K562 (cell line): Measurements from ENCODE around the gene ASIC1. TPM values are rescaled to one million over a fixed set of nuclear protein-coding genes. Genes with fewer than 3 reads are reported as not detected.

ENCODE experiments used
- CBX5 ChIP-seq: IDR thresholded peaks from 2 replicates; pipeline ENCODE4 v1.6.1; 2014; ENCODE audit warnings: low read depth, borderline replicate concordance
- EP400 ChIP-seq: fragments of 450-650 bp; IDR thresholded peaks from 2 replicates; pipeline ENCODE4 v1.6.1; 2017; ENCODE audit warnings: antibody characterized with exemption, mild to moderate bottlenecking, moderate library complexity
- ERF ChIP-seq: fragments of 450-650 bp; formaldehyde crosslinking; IDR thresholded peaks from 2 replicates; pipeline ENCODE4 v1.4.0; 2020; ENCODE audit warnings: mild to moderate bottlenecking, mixed read lengths
- HDAC2 ChIP-seq: fragments of 450-650 bp; IDR thresholded peaks from 2 replicates; pipeline ENCODE4 v1.6.1; 2016; ENCODE audit warnings: mild to moderate bottlenecking
- HNRNPUL1 ChIP-seq: fragments of 200-400 bp; formaldehyde crosslinking; IDR thresholded peaks from 2 replicates; pipeline ENCODE4 v1.6.1; 2017; ENCODE audit warnings: low read length
- LARP7 ChIP-seq: fragments of 450-650 bp; IDR thresholded peaks from 2 replicates; pipeline ENCODE4 v1.6.1; 2016
- MAFK ChIP-seq: IDR thresholded peaks from 2 replicates; pipeline ENCODE4 v1.6.1; 2011; ENCODE audit warnings: low read length, improper control_type of control experiment
- NBN ChIP-seq: fragments of 450-650 bp; IDR thresholded peaks from 2 replicates; pipeline ENCODE4 v1.6.1; 2016; ENCODE audit warnings: low read depth, mild to moderate bottlenecking
- NFE2L1 ChIP-seq: fragments of 450-650 bp; IDR thresholded peaks from 2 replicates; pipeline ENCODE4 v1.6.1; 2016; ENCODE audit warnings: missing genetic modification characterization, low read depth, mild to moderate bottlenecking, missing compliant biosample characterization, moderate library complexity, borderline replicate concordance
- NUFIP1 ChIP-seq: fragments of 450-650 bp; IDR thresholded peaks from 2 replicates; pipeline ENCODE4 v1.6.1; 2018; ENCODE audit not compliant: partially characterized antibody
- PCBP1 ChIP-seq: fragments of 200-400 bp; formaldehyde crosslinking; IDR thresholded peaks from 2 replicates; pipeline ENCODE4 v1.6.1; 2018; ENCODE audit warnings: mild to moderate bottlenecking, low read depth, low read length; ENCODE audit not compliant: poor library complexity, severe bottlenecking
- RBBP5 ChIP-seq: fragments of 200-600 bp; sonication (generic); IDR thresholded peaks from 2 replicates; pipeline ENCODE4 v1.6.1; 2012; ENCODE audit warnings: borderline replicate concordance, mild to moderate bottlenecking, low read length, control low read depth, inconsistent platforms; ENCODE audit not compliant: insufficient read depth, poor library complexity, severe bottlenecking
- RBM22 ChIP-seq: fragments of 200-400 bp; formaldehyde crosslinking; IDR thresholded peaks from 2 replicates; pipeline ENCODE4 v1.6.1; 2018; ENCODE audit warnings: low read length, low read depth; ENCODE audit not compliant: poor library complexity, severe bottlenecking
- ZBTB1 ChIP-seq: sonication (generic); formaldehyde crosslinking; IDR thresholded peaks from 2 replicates; pipeline ENCODE4 v1.8.1; 2023; ENCODE audit warnings: missing genetic modification reagents, low read depth, mild to moderate bottlenecking, borderline replicate concordance
- ZKSCAN3 ChIP-seq: fragments of 250-450 bp; sonication (Bioruptor Pico); IDR thresholded peaks from 2 replicates; pipeline ENCODE4 v1.4.0; 2020
- ZNF24 ChIP-seq: fragments of 450-650 bp; IDR thresholded peaks from 2 replicates; pipeline ENCODE4 v1.6.1; 2016
- ZNF347 ChIP-seq: fragments of 450-650 bp; formaldehyde crosslinking; IDR thresholded peaks from 2 replicates; pipeline ENCODE4 v1.4.0; 2020; ENCODE audit warnings: low read depth, mild to moderate bottlenecking, moderate library complexity
- ZNF76 ChIP-seq: fragments of 250-450 bp; sonication (Bioruptor Pico); IDR thresholded peaks from 2 replicates; pipeline ENCODE4 v1.4.0; 2020; ENCODE audit warnings: mild to moderate bottlenecking, moderate library complexity, borderline replicate concordance
- polyA plus RNA-seq, 8 experiments: library from polyadenylated mRNA; depleted of rRNA in 4 of 8; stranded (reverse) in 5 of 8; unstranded in 3 of 8; fragments of >200 nt; fragmentation: Nextera tagmentation in 2 of 8; fragmentation: Illumina TruSeq in 1 of 8; extraction: Ambion mirVana in 2 of 8; extraction: Trizol in 1 of 8; gene quantifications; 2 replicates each; pipeline versions ENCODE4 v1.2.1 to v1.2.3, GENCODE V29; 2011 to 2014; ENCODE audit warnings: inconsistent platforms in 1 of 8, missing spikeins in 1 of 8
- total RNA-seq, 7 experiments: library from RNA; depleted of rRNA in 6 of 7; stranded (reverse); fragments of >200 nt in 6 of 7; fragmentation: Illumina TruSeq in 2 of 7; extraction: Trizol in 2 of 7; gene quantifications; 2 replicates each; pipeline versions ENCODE4 v1.2.1 to v1.2.3, GENCODE V29; 2011 to 2021; ENCODE audit warnings: low replicate concordance in 1 of 7
- TF ChIP-seq, protein P1 (sequence below): fragments of 200-400 bp; formaldehyde crosslinking; IDR thresholded peaks from 2 replicates; pipeline ENCODE4 v1.6.1; 2017; ENCODE audit warnings: mild to moderate bottlenecking, low read depth, low read length, moderate library complexity
- TF ChIP-seq, protein P2 (sequence below): sonication (generic); formaldehyde crosslinking; IDR thresholded peaks from 2 replicates; pipeline ENCODE4 v1.8.1; 2023; ENCODE audit warnings: mild to moderate bottlenecking, missing genetic modification reagents, moderate library complexity
- TF ChIP-seq, protein P3 (sequence below), 2 experiments: IDR thresholded peaks; 2 replicates each; pipeline ENCODE4 v1.6.1; 2011; ENCODE audit warnings: borderline replicate concordance in 1 of 2, control low read depth in 1 of 2, low read depth in 1 of 2, low read length in 1 of 2, mild to moderate bottlenecking in 1 of 2, mixed read lengths in 1 of 2, moderate library complexity in 1 of 2; ENCODE audit not compliant: insufficient read depth in 1 of 2, insufficient read length in 1 of 2, poor library complexity in 1 of 2, severe bottlenecking in 1 of 2; ENCODE audit errors: extremely low read depth in 1 of 2

Gene ASIC1
- total and polyA plus RNA-seq, 9 of the 15 experiments (the other 6 are each of a cell fraction or from before 2014, with no cell fraction given), result 0.01 to 1.7 (median 0.45) TPM

DNA sequence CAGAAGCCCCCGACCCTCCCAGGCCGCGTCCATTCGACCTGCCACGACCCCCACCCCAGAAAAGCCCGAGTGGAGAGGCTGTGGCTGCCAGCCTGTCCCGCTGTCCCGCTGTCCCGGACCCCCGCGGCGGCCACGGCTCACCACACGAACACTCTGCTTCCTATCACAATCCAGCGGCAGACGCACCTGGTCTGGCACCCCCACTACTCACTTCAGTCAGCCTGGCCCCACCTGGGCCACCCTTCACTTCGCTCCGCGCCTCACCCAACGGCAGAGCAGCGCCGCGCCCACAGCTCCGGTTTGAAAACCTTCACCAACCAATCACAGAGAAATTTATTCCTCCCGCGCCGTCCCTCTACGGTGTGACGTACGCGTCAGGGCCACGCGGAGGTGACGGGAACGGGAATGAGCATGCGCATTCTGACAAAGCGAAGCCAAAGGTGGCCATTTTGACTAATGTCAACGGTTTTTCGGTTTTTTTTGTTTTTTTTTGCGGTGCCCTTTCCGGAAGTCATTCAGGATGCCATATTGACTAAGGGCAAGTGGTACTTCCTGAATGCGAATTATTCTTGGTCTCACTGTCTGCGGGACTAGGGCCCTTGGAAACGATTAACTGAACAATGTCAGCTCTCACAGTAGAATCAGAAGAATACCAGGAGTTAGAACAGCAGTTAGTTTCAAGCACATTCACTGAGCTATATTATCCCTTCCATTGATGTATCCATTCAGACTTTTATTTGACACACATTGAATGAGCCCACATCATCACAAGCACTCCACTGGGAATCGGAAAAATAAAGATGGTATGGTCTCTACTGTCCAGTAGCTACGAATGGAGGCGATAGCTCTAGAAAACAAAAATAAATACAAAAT lies 32.0 kb upstream of the ASIC1 start, which contains the start of gene RACGAP1 (continued):
- TF ChIP-seq NBN, result peak; percentile 31; the same call in 1 of the 2 replicates
- no peak for TF ChIP-seq CBX5
- TF ChIP-seq MAFK, result no peak
- peak; percentile 63; the same call in 1 of the 2 replicates for TF ChIP-seq LARP7
- TF ChIP-seq ERF (CRISPR knock-in tag), result no peak
- no peak for TF ChIP-seq ZNF76 (CRISPR knock-in tag)
- TF ChIP-seq NUFIP1, result no peak
- TF ChIP-seq, protein P1, sequence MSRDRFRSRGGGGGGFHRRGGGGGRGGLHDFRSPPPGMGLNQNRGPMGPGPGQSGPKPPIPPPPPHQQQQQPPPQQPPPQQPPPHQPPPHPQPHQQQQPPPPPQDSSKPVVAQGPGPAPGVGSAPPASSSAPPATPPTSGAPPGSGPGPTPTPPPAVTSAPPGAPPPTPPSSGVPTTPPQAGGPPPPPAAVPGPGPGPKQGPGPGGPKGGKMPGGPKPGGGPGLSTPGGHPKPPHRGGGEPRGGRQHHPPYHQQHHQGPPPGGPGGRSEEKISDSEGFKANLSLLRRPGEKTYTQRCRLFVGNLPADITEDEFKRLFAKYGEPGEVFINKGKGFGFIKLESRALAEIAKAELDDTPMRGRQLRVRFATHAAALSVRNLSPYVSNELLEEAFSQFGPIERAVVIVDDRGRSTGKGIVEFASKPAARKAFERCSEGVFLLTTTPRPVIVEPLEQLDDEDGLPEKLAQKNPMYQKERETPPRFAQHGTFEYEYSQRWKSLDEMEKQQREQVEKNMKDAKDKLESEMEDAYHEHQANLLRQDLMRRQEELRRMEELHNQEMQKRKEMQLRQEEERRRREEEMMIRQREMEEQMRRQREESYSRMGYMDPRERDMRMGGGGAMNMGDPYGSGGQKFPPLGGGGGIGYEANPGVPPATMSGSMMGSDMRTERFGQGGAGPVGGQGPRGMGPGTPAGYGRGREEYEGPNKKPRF, result no peak
- no peak for TF ChIP-seq ZNF24
- TF ChIP-seq, protein P2, sequence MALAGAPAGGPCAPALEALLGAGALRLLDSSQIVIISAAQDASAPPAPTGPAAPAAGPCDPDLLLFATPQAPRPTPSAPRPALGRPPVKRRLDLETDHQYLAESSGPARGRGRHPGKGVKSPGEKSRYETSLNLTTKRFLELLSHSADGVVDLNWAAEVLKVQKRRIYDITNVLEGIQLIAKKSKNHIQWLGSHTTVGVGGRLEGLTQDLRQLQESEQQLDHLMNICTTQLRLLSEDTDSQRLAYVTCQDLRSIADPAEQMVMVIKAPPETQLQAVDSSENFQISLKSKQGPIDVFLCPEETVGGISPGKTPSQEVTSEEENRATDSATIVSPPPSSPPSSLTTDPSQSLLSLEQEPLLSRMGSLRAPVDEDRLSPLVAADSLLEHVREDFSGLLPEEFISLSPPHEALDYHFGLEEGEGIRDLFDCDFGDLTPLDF (CRISPR knock-in tag), result peak; percentile 97
- TF ChIP-seq, protein P3, sequence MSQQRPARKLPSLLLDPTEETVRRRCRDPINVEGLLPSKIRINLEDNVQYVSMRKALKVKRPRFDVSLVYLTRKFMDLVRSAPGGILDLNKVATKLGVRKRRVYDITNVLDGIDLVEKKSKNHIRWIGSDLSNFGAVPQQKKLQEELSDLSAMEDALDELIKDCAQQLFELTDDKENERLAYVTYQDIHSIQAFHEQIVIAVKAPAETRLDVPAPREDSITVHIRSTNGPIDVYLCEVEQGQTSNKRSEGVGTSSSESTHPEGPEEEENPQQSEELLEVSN (IDR thresholded peaks at IDR 0.05; ENCODE audit: borderline replicate concordance in 1 of 2, extremely low read depth in 1 of 2, insufficient read depth in 1 of 2, insufficient read length in 1 of 2, low read depth in 1 of 2, low read length in 1 of 2, poor library complexity in 1 of 2, severe bottlenecking in 1 of 2), result peak; percentile 49 to 73
- no peak for TF ChIP-seq HNRNPUL1
- TF ChIP-seq RBBP5, result peak; percentile 19
- no peak for TF ChIP-seq RBM22
- TF ChIP-seq HDAC2, result peak; percentile 75
- TF ChIP-seq ZBTB1 (CRISPR knock-in tag), result 0 out of 2 replicates have a peak, but pooled peaks have one; percentile 71
- peak; percentile 43 for TF ChIP-seq PCBP1
- no peak for TF ChIP-seq ZKSCAN3
- TF ChIP-seq NFE2L1 (tag), result no peak
- TF ChIP-seq ZNF347 (CRISPR knock-in tag), result no peak
- peak; percentile 99 for TF ChIP-seq EP400
